C4-2B (cell line): Measurements from ENCODE around the gene RNF31.

Experiments used
- CTCF ChIP-seq: fragments of 450-650 bp; conservative IDR thresholded peaks from 2 replicates; pipeline ENCODE4 v1.5.1; 2017; ENCODE audit warnings: mild to moderate bottlenecking
- ZFX ChIP-seq: fragments of 450-650 bp; IDR thresholded peaks from 2 replicates; pipeline ENCODE4 v1.6.1; 2017

DNA sequence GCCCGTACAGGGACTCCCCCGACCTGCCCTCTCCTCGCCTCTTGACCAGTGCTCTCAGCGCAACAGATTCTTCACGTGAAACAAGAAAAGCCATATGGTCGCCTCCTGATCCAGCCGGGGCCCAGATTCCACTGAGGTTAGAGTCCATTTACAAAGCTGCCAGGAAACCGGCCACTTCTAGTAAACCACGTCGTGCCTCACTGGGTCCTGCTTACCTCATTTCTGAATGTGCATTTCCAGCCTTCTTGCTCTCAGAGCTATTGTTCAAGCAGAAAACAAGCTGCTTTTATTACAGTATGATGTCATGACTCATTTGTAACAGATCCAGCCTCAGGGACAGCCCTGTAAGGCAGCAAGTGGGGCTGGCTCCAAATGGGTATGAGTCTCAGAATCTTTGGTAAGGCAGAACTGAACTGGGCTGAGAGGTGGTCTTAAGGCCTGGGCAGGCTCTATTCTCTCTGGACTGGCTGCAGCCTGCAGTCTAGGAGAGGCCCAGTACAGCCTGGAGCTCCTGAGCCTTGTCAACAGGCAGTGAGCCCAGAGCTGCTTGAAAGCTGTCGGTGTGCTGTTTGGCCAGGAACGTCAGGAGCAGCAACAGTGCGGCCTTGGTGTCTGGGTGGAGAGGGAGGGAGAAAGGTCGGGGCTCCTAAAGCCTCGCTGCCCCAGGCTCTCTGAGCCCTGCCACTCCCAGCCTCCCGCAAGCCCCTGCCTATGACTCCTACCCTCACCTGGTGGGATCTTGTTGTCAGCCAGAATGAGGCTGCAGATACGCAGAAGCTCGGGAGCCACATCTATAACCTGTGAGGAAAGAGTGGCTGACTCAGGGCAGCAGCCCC is 32.9 kb downstream of the RNF31 start:
- TF ChIP-seq CTCF: no peak
- TF ChIP-seq ZFX: no peak
